ENCODE data around the gene GNG11.
"Not testable (repeated sequence)": the region's sequence is repeated elsewhere in the genome, so short reads cannot be mapped to it uniquely, and the experiment has no call there.

Gene GNG11

DNA sequence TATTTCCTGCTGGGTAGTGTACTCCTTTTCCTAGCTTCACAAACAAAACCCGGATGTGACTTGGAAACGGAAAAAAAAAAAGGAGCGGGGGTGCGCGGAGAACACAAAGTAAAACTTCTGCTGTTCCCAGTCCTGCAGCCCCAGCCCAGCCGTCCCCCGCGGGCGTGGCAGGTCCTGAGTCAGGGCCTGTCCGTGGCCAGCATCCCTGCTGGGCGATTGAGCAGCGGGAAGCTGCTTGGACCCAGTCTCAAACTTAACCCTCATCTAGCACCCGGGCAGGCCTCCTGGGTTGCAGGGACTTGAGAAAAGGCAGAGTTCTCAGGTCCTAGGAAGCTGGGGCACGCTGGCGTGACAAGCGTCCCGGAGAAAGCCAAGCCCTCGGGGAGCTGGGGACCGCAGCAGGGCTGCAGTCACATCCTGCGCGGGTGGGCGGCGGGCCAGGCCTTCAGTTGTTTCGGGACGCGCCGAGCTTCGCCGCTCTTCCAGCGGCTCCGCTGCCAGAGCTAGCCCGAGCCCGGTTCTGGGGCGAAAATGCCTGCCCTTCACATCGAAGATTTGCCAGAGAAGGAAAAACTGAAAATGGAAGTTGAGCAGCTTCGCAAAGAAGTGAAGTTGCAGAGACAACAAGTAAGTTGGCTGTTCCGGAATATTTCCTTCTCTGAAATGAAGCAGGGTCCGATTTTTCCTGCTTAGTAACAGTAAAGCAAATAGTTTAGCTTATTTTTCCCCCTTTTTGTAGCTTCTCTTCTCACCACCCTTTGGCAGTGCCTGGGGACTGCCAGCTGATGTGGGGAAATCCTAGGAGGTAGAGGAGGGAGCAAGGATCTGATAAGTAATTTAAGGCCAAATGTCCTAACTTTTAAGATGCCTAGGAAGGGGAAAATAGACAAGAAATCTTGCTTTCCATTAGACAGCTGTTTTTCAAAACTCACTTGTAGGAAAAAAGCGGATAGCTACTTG, at the start of gene GNG11:
GNG11 (plus strand) TSS at position 129 of the 960 bp plus-strand sequence; CDS start at position 532, 403 bp downstream.
- no peak for DNase-seq

GRCh38 chr7:93873998-93874574, 47.4 kb upstream of the GNG11 start:
- DNase-seq: no peak

- DNase-seq: no peak
Observed at GRCh38 chr7:93877742-93878141, 43.8 kb upstream of the GNG11 start.

DNA sequence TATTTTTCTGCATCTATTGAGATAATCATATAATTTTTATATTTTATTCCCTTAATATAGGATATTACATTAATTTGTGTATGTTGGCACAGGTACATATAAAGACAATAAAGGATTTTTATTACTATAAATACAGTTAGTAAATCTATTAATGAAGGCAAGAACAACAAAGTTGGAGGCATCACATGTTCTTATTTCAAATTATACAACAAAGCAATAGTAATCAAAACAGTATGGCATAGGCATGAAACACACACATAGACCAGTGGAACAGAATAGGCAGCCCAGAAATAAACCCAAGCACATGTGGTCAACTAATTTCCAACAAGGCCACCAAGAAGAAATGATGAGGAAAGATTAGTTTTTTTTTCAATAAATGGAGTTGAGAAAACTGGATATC, 42.2 kb upstream of the GNG11 start:
- no peak for DNase-seq

DNA sequence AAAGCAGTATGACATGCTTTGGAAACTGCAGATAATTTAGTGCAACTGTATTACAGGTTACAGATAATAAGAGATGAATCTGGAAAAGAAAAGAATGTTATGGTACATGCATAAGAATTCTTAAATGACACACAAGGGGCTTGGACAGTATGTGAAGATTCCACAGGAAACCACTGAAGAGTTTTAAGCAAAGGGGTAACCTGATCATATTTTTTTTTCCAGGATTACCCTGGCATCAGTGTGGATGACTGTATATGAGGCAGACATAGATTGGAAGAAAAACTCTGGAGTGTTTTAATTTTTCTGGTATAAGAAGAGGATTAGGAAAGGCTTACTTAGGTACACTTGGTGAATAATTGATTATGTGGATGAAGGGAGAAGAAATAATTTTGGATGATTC, 39.1 kb upstream of the GNG11 start:
- DNase-seq: no peak

DNA sequence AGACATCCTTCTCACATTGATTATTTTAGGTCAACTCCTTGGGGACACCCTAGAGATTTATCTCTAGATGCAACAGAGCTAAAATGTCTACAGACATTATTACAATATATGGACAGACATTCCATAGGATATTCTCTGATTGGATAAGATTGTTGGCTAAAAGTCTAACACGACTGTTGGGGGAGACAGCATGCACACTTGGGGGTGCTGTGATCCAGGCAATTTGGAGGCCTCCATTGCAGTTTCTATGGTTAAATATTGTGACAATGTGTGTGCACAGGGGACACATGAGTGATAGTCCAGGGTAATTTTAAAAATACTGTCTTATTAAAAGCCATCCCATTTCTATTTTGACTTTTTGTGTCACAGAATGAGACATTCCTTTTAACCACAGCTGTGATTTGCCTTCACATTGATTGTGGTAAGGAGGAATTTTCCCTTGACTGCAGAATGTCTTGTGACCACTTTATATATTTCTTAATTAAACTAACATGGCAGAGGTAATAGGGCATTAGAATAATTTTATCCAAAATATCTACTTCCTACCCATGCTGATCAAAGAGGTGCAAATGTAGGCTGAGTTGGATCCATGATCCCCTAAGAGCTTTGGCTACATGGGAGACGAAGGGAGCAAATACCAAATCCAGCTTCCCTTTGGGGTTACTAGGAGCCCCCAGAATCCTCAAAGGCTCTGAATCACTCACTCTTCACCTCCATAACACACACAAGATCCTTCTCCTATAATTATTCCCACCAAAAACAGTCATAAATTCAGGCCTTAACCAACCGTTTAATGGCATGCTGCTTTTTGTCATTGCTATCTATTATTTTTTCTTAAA, 38.2 kb upstream of the GNG11 start:
- DNase-seq: no peak

- no peak for DNase-seq
Observed at GRCh38 chr7:93883917-93884345, 37.6 kb upstream of the GNG11 start.

DNA sequence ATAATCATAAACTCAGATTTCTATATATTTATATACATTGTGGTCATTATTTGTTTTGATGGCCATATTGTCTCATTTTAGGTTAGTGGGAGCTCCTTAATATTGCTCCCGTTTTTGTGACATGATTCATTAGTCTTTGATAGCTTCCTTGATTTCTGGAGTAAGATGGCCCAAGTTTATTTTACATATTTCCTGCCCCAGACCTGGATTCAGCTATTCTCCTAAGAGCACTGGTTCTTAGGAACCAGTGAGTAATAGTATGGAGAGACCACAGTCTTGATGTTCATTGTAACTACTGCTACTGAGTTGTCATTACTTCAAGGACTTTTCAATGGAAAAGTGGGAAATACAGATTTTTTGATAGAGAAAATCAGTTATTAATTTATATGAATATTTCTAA, 37.0 kb upstream of the GNG11 start:
- no peak for DNase-seq

GRCh38 chr7:93889261-93889660, 32.3 kb upstream of the GNG11 start:
- DNase-seq: no peak

DNA sequence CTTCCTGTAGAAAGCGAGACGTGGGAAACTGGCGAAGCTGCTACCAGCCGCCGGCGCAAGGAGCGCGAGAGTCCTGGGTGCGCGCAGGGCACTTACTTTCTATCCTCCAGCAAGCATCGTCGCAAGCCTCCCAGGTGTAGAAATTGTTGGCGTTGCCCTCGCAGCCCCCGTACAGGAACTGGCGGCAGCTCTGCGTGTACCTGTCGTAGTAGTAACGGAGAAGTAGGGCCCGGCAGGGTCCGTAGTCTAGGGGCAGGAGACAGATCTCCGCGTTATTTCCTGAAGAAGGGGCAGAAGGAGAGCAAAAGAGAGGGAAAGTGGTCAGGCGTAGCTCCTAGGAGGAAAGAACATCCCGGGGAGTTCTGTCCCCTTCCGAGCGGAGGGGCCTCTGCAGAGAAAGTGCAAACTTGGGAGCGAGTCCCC, 31.5 kb upstream of the GNG11 start:
- DNase-seq: peak; percentile 45

GRCh38 chr7:93890464-93891068, 31.0 kb upstream of the GNG11 start, which contains the start of gene TFPI2:
TSS of gene TFPI2 (minus strand) at chr7:93890753. CDS start at chr7:93890678, 75 bp downstream.
- DNase-seq: no peak

DNA sequence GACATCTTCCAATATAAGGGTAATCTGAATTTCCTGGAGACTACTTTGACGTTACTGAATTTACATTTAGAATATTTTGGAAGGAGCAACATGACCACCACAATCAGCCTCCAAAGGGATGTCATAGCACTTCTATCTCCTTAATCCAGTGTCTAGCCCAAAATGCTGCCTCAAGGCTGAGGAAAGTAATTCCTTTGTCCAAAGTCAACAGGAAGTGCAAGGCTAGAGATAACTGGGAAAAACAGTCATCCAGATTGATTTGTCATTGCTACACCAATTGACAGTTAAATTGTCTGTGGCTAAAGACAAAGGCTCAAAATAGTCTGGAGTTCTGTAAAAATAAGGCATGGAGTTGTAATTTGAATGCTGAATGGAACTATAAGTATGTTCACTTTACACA, 27.1 kb upstream of the GNG11 start:
- DNase-seq: no peak

DNA sequence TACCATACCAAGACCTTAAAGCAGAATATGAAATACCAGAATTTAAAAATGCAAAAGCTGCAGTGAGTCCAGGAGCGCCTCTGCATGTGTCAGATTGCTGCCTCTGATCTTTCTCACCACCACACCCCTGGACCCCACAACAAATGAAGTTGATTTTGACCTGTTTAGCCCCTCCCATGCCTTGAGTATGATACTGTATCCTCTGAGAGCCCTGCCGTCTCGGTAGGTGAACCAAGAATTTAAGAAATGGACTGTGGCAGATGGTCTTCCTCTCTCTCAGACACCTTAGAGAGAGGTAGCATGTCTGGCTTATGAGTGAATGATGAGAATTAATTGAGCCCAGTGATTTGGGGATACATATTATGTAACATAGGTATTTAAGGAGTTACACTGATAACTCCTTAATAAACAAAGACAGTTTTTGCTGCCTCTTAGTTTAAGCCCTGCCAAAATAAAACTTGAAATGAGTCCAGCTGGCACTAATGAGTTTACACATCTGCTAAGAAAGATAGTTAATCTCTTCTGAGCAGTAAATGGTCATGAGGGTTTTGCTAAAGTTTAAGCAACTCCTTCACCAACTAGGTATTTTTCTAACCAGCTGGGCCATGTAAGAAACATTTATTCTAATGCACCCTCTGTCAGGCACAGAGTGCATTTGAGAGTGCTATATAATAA, 26.4 kb upstream of the GNG11 start:
- DNase-seq: peak; percentile 52

- DNase-seq: no peak
Observed at GRCh38 chr7:93895859-93896600, 25.5 kb upstream of the GNG11 start.

DNA sequence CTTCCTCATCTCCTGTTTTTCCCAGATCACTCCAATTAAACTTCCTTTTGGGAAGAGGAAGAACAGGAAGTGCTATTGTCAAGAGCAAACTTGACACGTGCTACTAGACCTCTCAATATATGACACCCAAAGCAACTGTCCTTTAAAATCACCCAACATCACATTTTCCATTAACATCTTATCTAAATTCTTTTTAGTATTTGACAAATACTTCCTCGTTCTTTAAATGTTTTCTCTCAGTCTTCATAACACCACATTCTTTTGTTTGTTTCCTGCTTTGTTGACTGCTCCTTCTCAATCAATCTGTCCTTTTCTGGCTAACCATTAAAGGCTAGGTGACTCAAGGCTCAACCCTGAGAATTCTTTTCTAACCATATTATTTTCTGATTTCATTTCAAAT, 23.9 kb upstream of the GNG11 start:
- no peak for DNase-seq

DNA sequence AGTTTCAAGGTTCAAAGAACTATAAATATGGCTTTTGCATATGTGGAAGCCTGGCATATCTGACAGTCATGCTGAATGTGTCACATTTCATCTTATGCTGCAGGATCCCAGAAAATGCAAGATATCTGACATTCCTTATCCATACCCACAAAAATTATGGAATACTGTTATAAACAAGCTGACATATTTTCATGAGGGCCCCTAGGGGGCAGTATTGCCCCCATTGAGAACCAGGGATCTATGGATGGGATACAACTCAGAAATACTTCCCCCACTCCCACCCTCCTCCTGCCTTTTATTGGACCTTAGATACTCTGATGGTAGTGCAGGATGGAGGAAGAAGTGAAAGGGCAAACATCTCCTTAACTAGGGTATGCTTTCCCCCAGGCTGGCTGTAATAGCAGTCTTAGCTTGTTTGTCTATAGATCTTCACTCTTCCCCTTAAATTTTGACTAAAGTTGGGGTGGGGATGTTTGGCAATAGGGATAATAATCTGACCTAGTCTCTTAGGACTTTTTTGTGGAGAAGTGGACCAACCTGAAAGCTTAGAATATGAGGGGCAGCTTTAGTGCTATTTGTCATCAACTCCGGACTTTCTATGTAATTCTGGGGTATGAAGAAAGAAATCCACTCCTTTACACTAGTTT, 18.6 kb upstream of the GNG11 start:
- DNase-seq: peak; percentile 3

- no peak for DNase-seq
Observed at GRCh38 chr7:93906267-93906666, 15.3 kb upstream of the GNG11 start, which contains the start of gene GNGT1. TSS of gene GNGT1 (plus strand) at chr7:93906567. CDS start at chr7:93906747, 180 bp downstream.

DNA sequence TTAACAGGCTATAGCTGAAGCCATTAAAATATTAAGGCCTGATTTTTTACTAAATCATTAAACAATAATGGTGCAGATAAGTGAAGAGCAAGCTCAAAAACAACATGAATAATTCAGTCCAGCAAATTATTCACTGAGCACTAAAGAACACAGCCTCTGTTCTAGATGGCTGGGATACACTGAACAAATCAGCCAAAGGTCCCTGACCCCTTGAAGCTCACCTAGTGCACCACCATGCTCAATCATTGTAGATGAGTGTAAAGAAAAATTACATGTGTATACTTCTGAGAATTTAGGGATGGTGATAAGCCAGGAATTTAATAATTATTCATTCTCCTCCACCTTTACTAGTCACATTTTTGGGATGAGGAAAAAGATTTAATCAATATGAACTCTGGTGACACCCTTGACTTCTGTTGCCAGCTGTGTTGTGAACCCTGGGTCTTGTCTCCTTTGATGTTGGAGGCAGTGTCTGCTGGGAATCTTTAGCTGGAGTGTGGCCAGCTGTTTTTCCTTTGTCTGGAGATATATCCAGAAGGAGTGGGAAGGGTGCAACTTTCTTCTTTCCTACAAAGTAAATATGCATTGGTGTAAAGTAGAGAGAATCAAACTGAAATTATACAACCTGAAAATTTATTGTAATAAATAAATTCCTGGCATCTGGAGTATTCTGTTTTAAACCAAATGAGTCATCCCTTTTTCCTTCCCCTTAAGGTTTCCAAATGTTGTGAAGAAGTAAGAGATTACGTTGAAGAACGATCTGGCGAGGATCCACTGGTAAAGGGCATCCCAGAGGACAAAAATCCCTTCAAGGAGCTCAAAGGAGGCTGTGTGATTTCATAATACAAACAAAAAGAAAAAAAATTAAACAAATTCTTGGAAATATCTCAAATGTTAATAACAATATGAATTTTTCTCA, 11.2 kb upstream of the GNG11 start:
- no peak for DNase-seq

GRCh38 chr7:93911242-93911641, 10.3 kb upstream of the GNG11 start:
- DNase-seq: not testable (repeated sequence)

GRCh38 chr7:93911661-93912060, 9.9 kb upstream of the GNG11 start:
- DNase-seq: not testable (repeated sequence)

All from NCI-H2171 treated with DMSO at 0.1 percent for 48 hours (cell line).